Naive B cell (primary cell): ENCODE data around the gene CBX6. TPM values are rescaled to one million over a fixed set of nuclear protein-coding genes. Genes with fewer than 3 reads are reported as not detected.

Experiments
- ATAC-seq, 2 donors: fragments of 150-1000 bp; cut with Tn5 transposase; 2 replicates each; pipeline ENCODE4 v1.10.0; 2021; ENCODE audit warnings: low read depth in 2 of 2, mild to moderate bottlenecking in 2 of 2, moderate library complexity in 2 of 2
- DNase-seq: peaks from one replicate; pipeline ENCODE4 v3.0.0; 2022
- H3K27ac Mint-ChIP-seq, 6 donors: one replicate each; pipeline ENCODE4 v1.8.0; 2020 to 2022; ENCODE audit warnings: mild to moderate bottlenecking in 6 of 6, mixed read lengths in 6 of 6, moderate library complexity in 5 of 6, inconsistent platforms in 2 of 6
- H3K27me3 Mint-ChIP-seq, 3 donors: one replicate each; pipeline ENCODE4 v1.8.0; 2021 to 2022; ENCODE audit warnings: mixed read lengths in 3 of 3, mild to moderate bottlenecking in 1 of 3
- H3K36me3 Mint-ChIP-seq, 2 donors: one replicate each; pipeline ENCODE4 v1.8.0; 2020 to 2022; ENCODE audit warnings: mixed read lengths in 2 of 2, inconsistent platforms in 1 of 2, mild to moderate bottlenecking in 1 of 2
- H3K4me1 Mint-ChIP-seq, 3 donors: one replicate each; pipeline ENCODE4 v1.8.0; 2020 to 2022; ENCODE audit warnings: mixed read lengths in 3 of 3, inconsistent platforms in 1 of 3, mild to moderate bottlenecking in 1 of 3, moderate library complexity in 1 of 3
- H3K4me3 Mint-ChIP-seq, 8 donors: one replicate each; pipeline ENCODE4 v1.8.0; 2020 to 2022; ENCODE audit warnings: mild to moderate bottlenecking in 8 of 8, mixed read lengths in 8 of 8, moderate library complexity in 8 of 8, inconsistent platforms in 2 of 8
- H3K9me3 Mint-ChIP-seq, 7 donors: one replicate each; pipeline ENCODE4 v1.8.0; 2020 to 2022; ENCODE audit warnings: mixed read lengths in 7 of 7, mild to moderate bottlenecking in 5 of 7, inconsistent platforms in 2 of 7, moderate library complexity in 1 of 7
- polyA plus RNA-seq, 6 donors: library from polyadenylated mRNA; unstranded; fragments of 300-500 nt; fragmentation: Illumina TruSeq; gene quantifications; one replicate each; pipeline ENCODE4 v1.2.3, GENCODE V29; 2021; ENCODE audit warnings: low read depth in 6 of 6

Gene CBX6
- polyA plus RNA-seq, 6 donors from 2014 or later = 1.1 to 5.0 (median 3.7) TPM

DNA sequence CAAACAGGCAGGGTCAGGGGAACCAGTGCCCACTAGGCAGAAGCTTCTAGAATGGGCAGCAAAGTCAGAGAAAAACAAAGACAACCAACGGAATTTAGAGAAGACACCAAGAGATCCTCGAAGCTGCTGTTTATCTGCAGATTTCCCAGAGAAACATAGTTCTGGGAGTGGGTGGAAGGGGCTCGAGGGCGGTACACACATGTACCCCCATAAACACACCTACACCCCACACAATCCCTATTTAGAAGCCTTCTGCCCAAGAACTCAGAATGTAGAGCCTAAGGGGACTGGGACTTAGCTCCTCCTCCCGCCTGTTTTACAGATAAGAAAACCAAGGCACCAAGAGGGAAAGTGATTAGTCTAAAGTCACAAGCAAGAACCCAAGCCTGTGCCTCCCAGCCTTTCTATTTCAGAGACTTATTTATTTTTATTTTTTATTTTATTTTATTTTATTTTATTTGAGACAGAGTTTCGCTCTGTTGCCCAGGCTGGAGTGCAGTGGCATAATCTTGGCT is 34.5 kb downstream of the CBX6 start:
- no peak for ATAC-seq
- no peaks in the 10 kb centered on the region for H3K9me3 Mint-ChIP-seq

DNA sequence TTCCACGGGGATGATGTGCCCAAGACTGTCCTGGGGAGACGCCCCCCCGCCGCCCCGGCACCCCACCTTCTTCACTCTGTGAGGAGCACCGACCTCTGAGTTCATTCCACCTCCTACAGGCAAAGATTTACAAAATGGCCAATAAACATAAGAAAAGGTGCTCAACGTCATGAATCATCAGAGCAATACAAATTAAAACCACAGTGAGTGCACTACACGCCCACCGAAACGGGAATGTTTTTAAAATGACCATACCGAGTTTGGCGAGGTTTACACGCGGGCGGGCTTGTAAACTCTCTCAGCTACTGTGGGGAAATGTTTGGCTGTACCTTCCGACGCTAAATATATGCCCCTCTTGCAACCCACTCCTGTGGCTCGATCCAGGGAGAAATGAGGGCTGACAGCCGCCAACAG is 36.1 kb downstream of the CBX6 start:
- peaks cover 0 to 4% (median 0%) of the 10 kb centered on the region in 3 donors for H3K4me1 Mint-ChIP-seq
- no peaks in the 10 kb centered on the region for H3K9me3 Mint-ChIP-seq
- H3K4me3 Mint-ChIP-seq = no peak overlapping the region
- peaks cover 41 to 62% (median 55%) of the 10 kb centered on the region in 3 donors for H3K27me3 Mint-ChIP-seq
- no peak overlapping the region for H3K27ac Mint-ChIP-seq
- ATAC-seq (no peak), DNase-seq (no peak)
- H3K36me3 Mint-ChIP-seq = no peaks in the 10 kb centered on the region

More for the DNA sequence above, 34.5 kb downstream of the CBX6 start:
- H3K4me3 Mint-ChIP-seq = no peak overlapping the region
- H3K27ac Mint-ChIP-seq = peak overlapping the region in 1 of 6 donors; percentile 16
- H3K27me3 Mint-ChIP-seq = peaks cover 47 to 70% (median 65%) of the 10 kb centered on the region in 3 donors
- H3K36me3 Mint-ChIP-seq = peaks cover 0 to 4% of the 10 kb centered on the region in 2 donors
- H3K4me1 Mint-ChIP-seq = peaks cover 4 to 6% (median 5%) of the 10 kb centered on the region in 3 donors
- no peak for DNase-seq

DNA sequence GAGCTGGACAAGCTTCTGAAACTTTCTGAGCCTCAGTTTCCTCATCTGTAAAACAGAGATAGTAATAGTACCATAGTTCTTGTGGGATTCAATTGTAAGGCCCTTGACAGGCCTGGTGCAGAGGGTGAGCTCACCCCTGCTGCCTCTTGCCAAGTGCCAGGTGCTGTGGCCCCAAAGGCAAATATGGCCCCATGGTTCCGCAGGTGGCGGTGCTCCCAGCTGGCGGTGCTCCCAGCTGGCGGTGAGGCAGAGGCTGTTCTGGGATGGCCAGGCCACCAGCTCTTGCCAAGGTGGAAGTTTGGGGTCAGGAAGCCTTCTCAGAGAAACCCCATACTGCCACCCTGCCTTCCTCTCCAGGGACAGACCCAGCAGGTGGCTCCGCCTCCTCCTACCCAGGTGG is 37.0 kb downstream of the CBX6 start:
- no peaks in the 10 kb centered on the region for H3K36me3 Mint-ChIP-seq
- ATAC-seq = no peak
- H3K4me3 Mint-ChIP-seq = no peak overlapping the region
- no peak for DNase-seq
- peaks cover 32 to 53% (median 46%) of the 10 kb centered on the region in 3 donors for H3K27me3 Mint-ChIP-seq
- no peaks in the 10 kb centered on the region for H3K9me3 Mint-ChIP-seq
- peaks cover 0 to 2% (median under 1%) of the 10 kb centered on the region in 3 donors for H3K4me1 Mint-ChIP-seq
- no peak overlapping the region for H3K27ac Mint-ChIP-seq

DNA sequence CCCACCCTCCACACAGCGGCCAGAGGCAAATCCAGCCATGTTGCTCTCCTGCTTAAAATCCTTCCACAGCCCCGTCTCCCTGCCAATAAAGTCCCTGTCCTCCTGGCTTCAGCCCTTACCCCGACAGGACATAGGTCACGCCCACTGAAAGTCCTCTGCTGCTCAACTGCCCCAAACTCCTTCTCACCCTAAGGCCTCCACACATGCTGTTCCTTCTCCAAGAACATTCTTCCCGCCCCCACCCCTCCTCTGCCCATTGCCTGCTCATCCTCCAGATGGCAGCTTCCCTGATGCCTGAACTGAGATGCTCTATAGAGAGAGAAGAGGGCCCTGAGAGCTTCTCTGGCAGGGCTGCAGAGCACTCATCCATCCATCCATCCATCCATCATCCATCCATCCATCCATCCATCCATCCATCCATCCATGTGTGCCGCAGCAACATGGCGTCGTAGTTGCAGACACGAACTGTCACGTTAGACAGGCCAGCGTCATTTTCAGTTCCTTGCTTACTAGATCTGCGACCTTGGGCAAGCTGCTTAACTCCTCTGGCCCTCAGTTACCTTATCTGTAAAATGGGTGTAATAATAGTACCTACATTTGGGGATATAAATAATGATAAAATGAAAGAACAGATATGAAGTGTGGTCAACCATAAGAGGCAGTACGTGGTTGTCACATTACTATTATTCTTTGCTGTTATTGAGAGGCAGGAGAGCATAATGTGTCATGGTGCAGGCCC is 37.6 kb downstream of the CBX6 start:
- Mint-ChIP-seq H3K9me3 (no peaks in the 10 kb centered on the region), H3K36me3 (no peaks in the 10 kb centered on the region), H3K27me3 (peaks cover 26 to 47% (median 41%) of the 10 kb centered on the region in 3 donors), H3K27ac (no peak overlapping the region), H3K4me1 (peaks cover 0 to 2% (median 0%) of the 10 kb centered on the region in 3 donors), H3K4me3 (no peak overlapping the region)
- no peak for DNase-seq
- no peak for ATAC-seq

DNA sequence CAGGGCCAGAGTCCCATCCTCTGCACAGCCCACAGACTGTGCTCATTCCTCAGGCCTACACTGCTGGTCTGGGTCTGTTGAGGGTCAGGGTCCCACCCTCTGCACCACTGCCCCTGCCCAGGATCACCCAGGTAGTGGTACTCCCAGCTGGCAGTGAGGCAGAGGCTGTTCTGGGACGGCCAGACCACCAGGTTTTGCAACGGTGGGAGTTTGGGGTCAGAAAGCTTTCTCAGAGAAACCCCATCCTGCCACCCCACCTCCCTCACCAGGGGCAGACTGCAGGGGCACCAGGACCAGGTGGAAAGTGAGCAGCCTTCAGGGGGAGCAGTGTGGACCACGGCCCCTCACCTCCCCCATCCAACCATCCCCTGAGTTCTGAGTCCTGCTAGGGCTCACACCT is 39.0 kb downstream of the CBX6 start:
- ATAC-seq = no peak
- Mint-ChIP-seq H3K9me3 (peaks cover 0 to 2% (median 0%) of the 10 kb centered on the region in 7 donors), H3K36me3 (no peaks in the 10 kb centered on the region), H3K4me1 (peaks cover 0 to 2% (median 0%) of the 10 kb centered on the region in 3 donors), H3K27me3 (peaks cover 19 to 42% (median 31%) of the 10 kb centered on the region in 3 donors), H3K27ac (no peak overlapping the region), H3K4me3 (no peak overlapping the region)
- DNase-seq = no peak

DNA sequence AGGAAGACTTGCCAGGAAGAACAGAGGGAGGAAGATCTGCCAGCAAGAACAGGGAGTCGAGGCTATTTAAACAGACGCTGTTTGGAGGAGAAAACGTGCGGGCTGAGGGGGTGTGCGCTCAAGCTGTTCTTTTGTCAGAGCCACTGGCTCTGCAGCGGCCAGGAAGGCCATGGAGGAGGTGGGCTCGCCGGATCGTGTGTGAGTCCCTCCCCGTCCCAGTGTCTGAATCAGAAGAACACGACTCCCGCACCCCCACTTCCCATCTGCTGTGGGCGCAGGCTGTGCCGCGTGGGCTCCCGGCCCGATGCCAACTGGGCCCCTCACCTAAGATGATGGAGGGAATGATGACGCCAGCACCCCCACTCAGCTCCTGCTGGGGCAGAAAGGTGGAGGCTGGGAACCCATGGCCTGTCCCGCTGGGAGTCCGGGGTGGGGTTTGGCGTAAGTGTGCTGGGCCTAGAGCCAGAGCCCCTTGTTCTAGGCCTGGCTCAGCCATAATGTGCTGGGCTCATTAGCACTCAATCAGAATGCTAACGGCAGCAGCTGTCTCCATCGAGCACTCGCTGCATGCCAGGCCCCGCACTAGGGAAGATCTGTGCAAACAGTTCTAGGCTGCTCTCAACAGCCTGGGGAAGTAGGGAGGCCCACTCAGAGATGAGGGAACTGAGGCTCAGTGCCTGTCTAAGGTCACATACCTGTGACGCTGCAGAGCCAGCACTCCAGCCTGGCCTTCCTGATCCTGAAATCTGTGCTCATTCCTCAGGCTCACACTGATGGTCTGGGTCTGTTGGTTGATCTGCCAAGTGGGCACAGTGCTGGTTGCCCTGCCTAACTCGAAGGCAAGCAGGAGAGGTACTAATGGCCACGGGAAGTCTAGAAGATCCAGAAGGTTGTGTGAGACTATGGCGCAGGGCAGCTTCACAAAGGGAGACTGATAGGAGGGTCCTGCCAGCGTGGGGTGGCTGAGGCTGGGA is 39.7 kb downstream of the CBX6 start:
- ATAC-seq (no peak), DNase-seq (no peak)
- Mint-ChIP-seq H3K36me3 (no peaks in the 10 kb centered on the region), H3K4me1 (peaks cover 0 to 2% (median 0%) of the 10 kb centered on the region in 3 donors), H3K27me3 (peaks cover 19 to 40% (median 29%) of the 10 kb centered on the region in 3 donors), H3K27ac (no peak overlapping the region), H3K4me3 (no peak overlapping the region), H3K9me3 (peaks cover 0 to 2% (median 0%) of the 10 kb centered on the region in 7 donors)

DNA sequence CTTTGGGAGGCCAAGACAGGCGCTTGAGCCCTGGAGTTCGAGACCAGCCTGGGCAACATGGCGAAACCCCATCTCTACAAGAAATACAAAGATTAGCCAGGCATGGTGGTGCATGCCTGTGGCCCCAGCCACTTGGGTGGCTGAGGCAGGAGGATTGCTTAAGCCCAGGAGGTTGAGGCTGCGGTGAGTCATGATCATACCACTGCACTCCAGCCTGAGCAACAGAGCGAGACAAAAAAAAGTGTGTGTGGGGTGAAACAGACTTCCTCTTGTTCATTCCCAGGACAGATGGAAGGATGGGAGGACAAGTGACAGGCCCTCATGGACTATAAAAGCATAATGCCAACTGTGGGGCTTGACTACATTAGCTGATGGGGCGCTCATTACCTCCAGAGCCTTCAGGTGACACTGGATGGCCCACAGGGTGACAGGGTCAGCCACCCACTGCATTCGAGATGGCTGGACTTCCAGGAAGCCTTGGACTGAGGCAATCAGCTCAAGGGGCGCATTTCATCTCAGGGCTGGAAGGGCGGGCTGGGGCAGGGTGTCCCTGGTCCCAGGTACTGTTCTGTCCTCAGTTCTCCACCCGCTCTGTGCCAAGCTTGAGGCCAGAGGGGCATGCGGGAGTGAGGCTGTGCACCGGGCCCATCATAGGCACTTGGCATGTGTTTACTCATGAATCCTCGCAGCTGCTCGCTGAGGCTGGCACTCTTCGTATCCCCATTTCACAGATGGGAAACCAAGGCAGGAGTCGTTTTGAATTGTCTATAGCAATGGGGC is 40.7 kb downstream of the CBX6 start:
- no peak for ATAC-seq
- Mint-ChIP-seq H3K27ac (no peak overlapping the region), H3K36me3 (no peaks in the 10 kb centered on the region), H3K4me1 (peaks cover 0 to 2% (median 0%) of the 10 kb centered on the region in 3 donors), H3K4me3 (no peak overlapping the region), H3K9me3 (peaks cover 0 to 2% (median 0%) of the 10 kb centered on the region in 7 donors), H3K27me3 (peaks cover 16 to 36% (median 24%) of the 10 kb centered on the region in 3 donors)
- no peak for DNase-seq

DNA sequence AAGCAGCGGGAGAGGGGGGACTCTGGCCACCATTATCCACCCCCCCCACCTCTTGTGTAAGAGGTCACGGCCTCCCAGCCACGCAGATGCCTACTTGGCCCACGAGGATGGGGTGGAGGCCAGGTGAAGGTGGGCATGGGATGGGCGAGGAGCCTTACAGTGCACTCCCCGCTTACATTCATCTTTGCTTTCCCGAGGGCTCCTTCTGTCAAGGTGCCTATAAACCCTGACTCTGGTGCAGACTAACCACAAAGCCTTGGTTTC is 41.2 kb downstream of the CBX6 start:
- H3K27ac Mint-ChIP-seq = no peak overlapping the region
- H3K36me3 Mint-ChIP-seq = no peaks in the 10 kb centered on the region
- H3K9me3 Mint-ChIP-seq = peaks cover 0 to 2% (median 0%) of the 10 kb centered on the region in 7 donors
- H3K4me3 Mint-ChIP-seq = no peak overlapping the region
- DNase-seq (no peak), ATAC-seq (no peak)
- peaks cover 0 to 2% (median 0%) of the 10 kb centered on the region in 3 donors for H3K4me1 Mint-ChIP-seq
- peaks cover 12 to 36% (median 19%) of the 10 kb centered on the region in 3 donors for H3K27me3 Mint-ChIP-seq

DNA sequence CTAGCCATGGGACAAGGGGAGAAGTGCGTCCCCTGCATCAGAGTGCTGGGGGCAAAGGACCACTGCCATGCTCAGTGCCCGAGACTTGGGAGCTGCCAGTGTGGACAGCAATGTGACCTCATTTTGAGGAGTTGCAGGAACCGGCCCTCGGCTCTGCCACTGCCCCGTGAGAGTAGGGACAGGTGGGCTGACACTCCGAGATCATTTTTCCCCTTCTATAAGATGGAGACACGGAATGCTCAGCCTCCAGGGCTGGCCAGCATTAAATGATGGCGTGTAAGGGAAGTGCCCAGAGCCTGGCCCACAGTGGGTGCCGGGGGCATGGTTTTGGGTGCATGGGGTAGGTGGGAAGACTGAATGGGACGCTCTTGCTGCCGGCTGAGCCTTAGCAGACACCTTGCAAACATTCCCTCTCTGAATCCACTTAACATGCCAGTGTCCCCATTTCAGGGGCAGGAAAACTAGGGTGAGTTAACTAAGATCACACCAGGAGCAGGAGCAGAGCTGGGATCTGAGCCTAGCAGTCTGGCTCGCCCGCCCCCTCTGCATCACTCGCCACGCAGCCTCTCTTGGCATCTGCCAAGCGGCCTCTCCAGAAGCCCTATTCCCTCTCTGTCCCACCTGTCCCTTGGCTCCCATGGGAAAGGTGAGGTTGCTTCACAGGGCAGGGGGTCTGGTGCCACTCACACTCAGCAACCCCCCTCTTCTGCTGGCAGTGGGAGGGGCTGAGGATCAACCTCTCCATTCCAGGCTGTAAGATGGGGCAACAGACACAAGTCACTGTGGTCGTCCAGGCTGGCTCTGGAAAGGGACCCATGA is 41.8 kb downstream of the CBX6 start:
- DNase-seq = no peak
- Mint-ChIP-seq H3K4me1 (peaks cover 0 to 2% (median 0%) of the 10 kb centered on the region in 3 donors), H3K9me3 (peaks cover 0 to 2% (median 0%) of the 10 kb centered on the region in 7 donors), H3K27me3 (peaks cover 12 to 32% (median 15%) of the 10 kb centered on the region in 3 donors), H3K27ac (peak overlapping the region in 1 of 6 donors; percentile 21), H3K4me3 (no peak overlapping the region), H3K36me3 (no peaks in the 10 kb centered on the region)
- ATAC-seq = no peak

DNA sequence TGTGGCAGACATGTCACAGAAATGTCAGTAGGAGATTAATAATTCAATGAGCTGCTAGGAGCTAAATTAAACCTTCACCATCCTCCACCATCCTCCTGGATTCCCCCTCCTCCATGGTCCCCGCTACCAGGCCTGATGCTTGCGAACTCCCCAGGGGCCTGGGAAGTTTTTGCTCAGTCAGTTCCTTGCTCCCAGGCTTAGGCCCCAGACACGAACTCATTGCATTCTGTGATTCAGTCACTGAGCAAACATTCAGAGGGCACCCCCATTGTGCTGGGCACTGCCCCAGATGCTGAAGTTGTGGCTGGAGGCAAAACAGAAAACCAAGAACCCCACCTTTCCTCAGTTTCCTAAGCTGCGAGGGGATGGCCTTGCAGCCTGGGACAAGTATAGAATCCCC is 42.5 kb downstream of the CBX6 start:
- H3K27me3 Mint-ChIP-seq = peaks cover 7 to 29% (median 8%) of the 10 kb centered on the region in 3 donors
- DNase-seq (no peak), ATAC-seq (no peak)
- no peak overlapping the region for H3K27ac Mint-ChIP-seq
- H3K4me1 Mint-ChIP-seq = peaks cover 0 to 2% (median 0%) of the 10 kb centered on the region in 3 donors
- no peak overlapping the region for H3K4me3 Mint-ChIP-seq
- no peaks in the 10 kb centered on the region for H3K36me3 Mint-ChIP-seq
- peaks cover 0 to 2% (median 0%) of the 10 kb centered on the region in 7 donors for H3K9me3 Mint-ChIP-seq

DNA sequence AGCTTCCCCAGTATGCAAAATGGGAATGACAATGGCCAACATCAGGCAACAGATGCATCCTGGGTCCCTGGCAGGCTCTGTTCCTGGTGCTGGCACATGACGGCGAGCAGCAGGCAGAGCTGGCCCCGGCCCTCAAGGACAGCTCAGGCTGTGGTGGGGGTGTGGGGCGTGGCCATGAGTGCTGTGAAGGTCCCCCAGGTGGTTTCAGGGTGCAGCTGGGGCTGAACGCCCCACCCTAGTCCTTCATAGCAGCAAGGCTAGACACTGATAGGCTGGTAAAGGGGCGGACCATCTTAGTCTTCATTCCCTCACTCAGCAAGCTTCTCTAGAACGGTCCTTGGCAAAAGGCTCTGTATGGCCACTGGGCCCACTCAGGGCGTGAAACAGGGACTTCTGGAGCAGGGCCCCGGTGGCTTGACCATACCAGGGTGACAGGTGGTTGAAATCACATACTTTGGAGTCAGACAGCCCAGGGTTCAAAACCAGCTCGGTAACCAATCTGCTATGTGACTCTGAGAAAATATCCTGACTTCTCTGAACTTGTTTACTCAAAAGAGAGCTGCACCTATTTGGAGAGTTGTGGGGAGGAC is 43.3 kb downstream of the CBX6 start:
- H3K4me3 Mint-ChIP-seq = no peak overlapping the region
- H3K27me3 Mint-ChIP-seq = peaks cover 0 to 23% (median 4%) of the 10 kb centered on the region in 3 donors
- no peak overlapping the region for H3K27ac Mint-ChIP-seq
- ATAC-seq = no peak
- H3K9me3 Mint-ChIP-seq = peaks cover 0 to 2% (median 0%) of the 10 kb centered on the region in 7 donors
- DNase-seq = no peak
- peaks cover 0 to 2% (median 0%) of the 10 kb centered on the region in 3 donors for H3K4me1 Mint-ChIP-seq
- H3K36me3 Mint-ChIP-seq = no peaks in the 10 kb centered on the region

DNA sequence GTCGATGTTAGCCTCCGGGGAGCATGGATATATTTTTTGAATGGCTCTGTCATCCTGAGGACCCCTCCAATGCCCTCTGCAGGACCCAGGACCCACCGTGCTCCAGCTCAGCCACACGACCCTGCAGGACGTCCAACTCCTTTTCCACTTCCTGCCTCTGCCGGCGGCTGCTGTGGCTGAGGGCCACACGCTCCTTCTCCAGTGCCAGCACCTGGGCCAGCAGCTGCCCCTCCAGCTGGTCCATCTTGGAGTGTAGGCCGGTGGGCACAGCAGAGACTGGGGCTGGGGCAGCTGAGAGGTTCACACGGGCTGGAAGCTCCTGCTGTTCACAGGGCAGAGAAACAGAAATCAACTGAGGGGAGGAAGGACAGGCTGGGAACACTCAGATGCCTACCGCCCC is 43.8 kb downstream of the CBX6 start:
- H3K27ac Mint-ChIP-seq = no peak overlapping the region
- no peaks in the 10 kb centered on the region for H3K36me3 Mint-ChIP-seq
- H3K9me3 Mint-ChIP-seq = peaks cover 0 to 3% (median 0%) of the 10 kb centered on the region in 7 donors
- peaks cover 0 to 27% (median 4%) of the 10 kb centered on the region in 3 donors for H3K27me3 Mint-ChIP-seq
- no peak for DNase-seq
- H3K4me3 Mint-ChIP-seq = no peak overlapping the region
- ATAC-seq = no peak
- H3K4me1 Mint-ChIP-seq = peaks cover 0 to 2% (median 0%) of the 10 kb centered on the region in 3 donors
